ENCODE data around the gene RICTOR. TPM values are rescaled to one million over a fixed set of nuclear protein-coding genes. Genes with fewer than 3 reads are reported as not detected.

RICTOR gene
- total RNA-seq, 1 donor from 2014 or later: 20.4 TPM

GRCh38 chr5:38940230-38940858 lies 133.9 kb downstream of the RICTOR start:
- no peak for DNase-seq (ENCODE audit: low read depth in 2 of 2)

GRCh38 chr5:38938973-38939372 lies 135.2 kb downstream of the RICTOR start:
- no peak for DNase-seq (ENCODE audit: low read depth in 2 of 2)

GRCh38 chr5:38938424-38938823 lies 135.8 kb downstream of the RICTOR start:
- DNase-seq (ENCODE audit: low read depth in 2 of 2): no peak

GRCh38 chr5:38936269-38936668 lies 137.9 kb downstream of the RICTOR start:
- DNase-seq (ENCODE audit: low read depth in 2 of 2): no peak

- DNase-seq (ENCODE audit: low read depth in 2 of 2): no peak
Observed at GRCh38 chr5:38935437-38935836, 138.8 kb downstream of the RICTOR start.

GRCh38 chr5:38932854-38933408 lies 141.3 kb downstream of the RICTOR start:
- DNase-seq (ENCODE audit: low read depth in 2 of 2): no peak

GRCh38 chr5:38931731-38932130 lies 142.5 kb downstream of the RICTOR start:
- peak in 1 of 2 donors; percentile 22 for DNase-seq (ENCODE audit: low read depth in 2 of 2)

GRCh38 chr5:38929838-38930237 lies 144.4 kb downstream of the RICTOR start:
- DNase-seq (ENCODE audit: low read depth in 2 of 2): no peak

- no peak for DNase-seq (ENCODE audit: low read depth in 2 of 2)
Observed at GRCh38 chr5:38927470-38927869, 146.7 kb downstream of the RICTOR start.

GRCh38 chr5:38926121-38926520 lies 148.1 kb downstream of the RICTOR start:
- peak in 1 of 2 donors; percentile 51 for DNase-seq (ENCODE audit: low read depth in 2 of 2)

- DNase-seq (ENCODE audit: low read depth in 2 of 2): peak in 1 of 2 donors; percentile 5
Observed at GRCh38 chr5:38925154-38925925, 148.9 kb downstream of the RICTOR start.

- no peak for DNase-seq (ENCODE audit: low read depth in 2 of 2)
Observed at GRCh38 chr5:38923661-38924451, 150.3 kb downstream of the RICTOR start.

- peak; percentile 31 to 67 for DNase-seq (ENCODE audit: low read depth in 2 of 2)
Observed at GRCh38 chr5:38922199-38922598, 152.0 kb downstream of the RICTOR start.

GRCh38 chr5:38921174-38921573 lies 153.0 kb downstream of the RICTOR start:
- DNase-seq (ENCODE audit: low read depth in 2 of 2): peak in 1 of 2 donors; percentile 20

- DNase-seq (ENCODE audit: low read depth in 2 of 2): no peak
Observed at GRCh38 chr5:38916802-38917201, 157.4 kb downstream of the RICTOR start.

GRCh38 chr5:38913714-38914113 lies 160.5 kb downstream of the RICTOR start:
- no peak for DNase-seq (ENCODE audit: low read depth in 2 of 2)

- DNase-seq (ENCODE audit: low read depth in 2 of 2): no peak
Observed at GRCh38 chr5:38911933-38912332, 162.3 kb downstream of the RICTOR start.

GRCh38 chr5:38906503-38906902 lies 167.7 kb downstream of the RICTOR start:
- DNase-seq (ENCODE audit: low read depth in 2 of 2): no peak

- no peak for DNase-seq (ENCODE audit: low read depth in 2 of 2)
Observed at GRCh38 chr5:38905516-38905915, 168.7 kb downstream of the RICTOR start.

GRCh38 chr5:38899936-38900335 lies 174.3 kb downstream of the RICTOR start:
- DNase-seq (ENCODE audit: low read depth in 2 of 2): no peak

GRCh38 chr5:38896760-38897159 lies 177.4 kb downstream of the RICTOR start:
- no peak for DNase-seq (ENCODE audit: low read depth in 2 of 2)

- DNase-seq (ENCODE audit: low read depth in 2 of 2): no peak
Observed at GRCh38 chr5:38892363-38892762, 181.8 kb downstream of the RICTOR start.

All from dermis microvascular lymphatic vessel endothelial cell (primary cell).